Testis (tissue), 3 donors: Measurements from ENCODE around the gene PDS5A. TPM values are rescaled to one million over a fixed set of nuclear protein-coding genes. Genes with fewer than 3 reads are reported as not detected.
"Not testable (repeated sequence)": the region's sequence is repeated elsewhere in the genome, so short reads cannot be mapped to it uniquely, and the experiment has no call there.

Source experiments
- DNase-seq: peaks from one replicate; pipeline ENCODE4 v3.0.0-alpha.2; 2019
- H3K27ac ChIP-seq, 2 donors: fragments of 200-600 bp; sonication (generic); one replicate each; pipeline ENCODE4 v1.5.1; 2019
- H3K27me3 ChIP-seq: fragments of 200-600 bp; sonication (generic); one replicate; pipeline ENCODE4 v1.5.1; 2019
- H3K36me3 ChIP-seq: fragments of 200-600 bp; sonication (generic); one replicate; pipeline ENCODE4 v1.5.1; 2017; ENCODE audit warnings: low read depth; ENCODE audit errors: missing control alignments
- H3K4me1 ChIP-seq: fragments of 200-600 bp; sonication (generic); one replicate; pipeline ENCODE4 v1.5.1; 2019
- H3K4me3 ChIP-seq, 2 donors: fragments of 200-600 bp; sonication (generic); one replicate each; pipeline ENCODE4 v1.5.1; 2017 to 2019
- H3K9me3 ChIP-seq: fragments of 200-600 bp; sonication (generic); one replicate; pipeline ENCODE4 v1.5.1; 2017
- CTCF ChIP-seq, 3 experiments: fragments of 450-650 bp in 2 of 3; fragments of 200-600 bp in 1 of 3; sonication (generic) in 1 of 3; IDR thresholded peaks; one replicate each; pipeline ENCODE4 v1.5.1; 2016 to 2019; ENCODE audit warnings: antibody characterized with exemption in 3 of 3, mild to moderate bottlenecking in 2 of 3, moderate library complexity in 1 of 3
- POLR2A ChIP-seq: fragments of 450-650 bp; IDR thresholded peaks from one replicate; pipeline ENCODE4 v1.6.1; 2017; ENCODE audit warnings: antibody characterized with exemption, mild to moderate bottlenecking, moderate library complexity
- WGBS, 2 donors: methylation state at CpG; one replicate each; pipeline ENCODE4 v1.1.5; 2018; 5-methylcytosine and 5-hydroxymethylcytosine counted together
- intact Hi-C: fragments of 100-400 bp; cut with DNase I; formaldehyde crosslinking; loops from one replicate; pipeline ENCODE4 v1.15.1; 2023; ENCODE audit warnings: low total_unique reads
- polyA plus RNA-seq: library from polyadenylated mRNA; stranded (reverse); fragments of 350-450 nt; fragmentation: Illumina TruSeq; extraction: RNeasy Lipid Tissue Mini Kit (QIAGEN cat#74804); gene quantifications from one replicate; pipeline ENCODE4 v1.2.3, GENCODE V29; 2014; ENCODE audit warnings: low read depth, low replicate concordance; ENCODE audit not compliant: insufficient read depth
- total RNA-seq, 2 donors: library from RNA; depleted of rRNA; stranded (reverse); fragments of >200 nt; gene quantifications; one replicate each; pipeline ENCODE4 v1.2.3, GENCODE V29; 2016

Gene PDS5A
- total and polyA plus RNA-seq, 3 donors from 2014 or later = 20.7 to 61.7 (median 61.3) TPM

- WGBS, 2 donors = 61 to 78% methylated on average over 1 of the region's 1 CpG
- Histone ChIP-seq H3K9me3 (no peaks in the 10 kb centered on the region), H3K27me3 (no peaks in the 10 kb centered on the region), H3K36me3 (no peaks in the 10 kb centered on the region), H3K27ac (no peak overlapping the region), H3K4me1 (no peaks in the 10 kb centered on the region), H3K4me3 (no peak overlapping the region)
- intact Hi-C loops = no loop called here
- TF ChIP-seq POLR2A (no peak), CTCF (IDR thresholded peaks at IDR 0.05) (no peak)
- no peak for DNase-seq
Observed at GRCh38 chr4:40003986-40004385, 26.3 kb upstream of the PDS5A start.

GRCh38 chr4:40000711-40001110 lies 23.0 kb upstream of the PDS5A start:
- Histone ChIP-seq H3K36me3 (no peaks in the 10 kb centered on the region), H3K4me3 (no peak overlapping the region), H3K27me3 (no peaks in the 10 kb centered on the region), H3K9me3 (no peaks in the 10 kb centered on the region), H3K27ac (no peak overlapping the region), H3K4me1 (no peaks in the 10 kb centered on the region)
- no peak for DNase-seq
- WGBS, 2 donors = 82 to 91% methylated on average over 6 of the region's 6 CpGs
- TF ChIP-seq POLR2A (no peak), CTCF (IDR thresholded peaks at IDR 0.05) (no peak)
- intact Hi-C loops = no loop called here

GRCh38 chr4:39998659-39999345 lies 21.1 kb upstream of the PDS5A start:
- DNase-seq = no peak

GRCh38 chr4:39996811-39997210 lies 19.1 kb upstream of the PDS5A start:
- H3K27me3 ChIP-seq = no peaks in the 10 kb centered on the region
- intact Hi-C loops = no loop called here
- WGBS, 2 donors = 91 to 92% methylated on average over 8 of the region's 8 CpGs
- no peaks in the 10 kb centered on the region for H3K4me1 ChIP-seq
- no peak for DNase-seq
- no peaks in the 10 kb centered on the region for H3K36me3 ChIP-seq
- no peak overlapping the region for H3K27ac ChIP-seq
- no peaks in the 10 kb centered on the region for H3K9me3 ChIP-seq
- TF ChIP-seq POLR2A (no peak), CTCF (IDR thresholded peaks at IDR 0.05) (no peak)
- no peak overlapping the region for H3K4me3 ChIP-seq

More at GRCh38 chr4:39998659-39999345, 21.1 kb upstream of the PDS5A start:
- Histone ChIP-seq H3K4me1 (no peaks in the 10 kb centered on the region), H3K36me3 (no peaks in the 10 kb centered on the region), H3K27ac (no peak overlapping the region), H3K27me3 (no peaks in the 10 kb centered on the region), H3K9me3 (no peaks in the 10 kb centered on the region), H3K4me3 (no peak overlapping the region)
- intact Hi-C loops = no loop called here
- 55 to 64% methylated on average over 8 of the region's 8 CpGs for WGBS, 2 donors
- no peak for TF ChIP-seq CTCF (IDR thresholded peaks at IDR 0.05)
- TF ChIP-seq POLR2A = no peak

GRCh38 chr4:39994406-39994805 lies 16.7 kb upstream of the PDS5A start:
- Histone ChIP-seq H3K27me3 (no peaks in the 10 kb centered on the region), H3K4me3 (no peak overlapping the region), H3K36me3 (no peaks in the 10 kb centered on the region), H3K4me1 (no peaks in the 10 kb centered on the region), H3K9me3 (no peaks in the 10 kb centered on the region), H3K27ac (no peak overlapping the region)
- no peak for DNase-seq
- intact Hi-C loops = no loop called here
- TF ChIP-seq CTCF (IDR thresholded peaks at IDR 0.05) (no peak), POLR2A (no peak)
- 81 to 87% methylated on average over 1 of the region's 1 CpG for WGBS, 2 donors

GRCh38 chr4:39989381-39989780 lies 11.7 kb upstream of the PDS5A start:
- intact Hi-C loops, H3K27ac ChIP-seq, H3K9me3 ChIP-seq, H3K36me3 ChIP-seq, H3K4me1 ChIP-seq, H3K27me3 ChIP-seq, H3K4me3 ChIP-seq, DNase-seq: not testable (repeated sequence)
- WGBS, 2 donors = 88 to 89% methylated on average over 4 of the region's 4 CpGs
